Measurements from ENCODE around the gene INS.

GRCh38 chr11:2154889-2155288 is 6.1 kb downstream of the INS start:
- TF ChIP-seq TP53 (CRISPR knock-in tag; IDR thresholded peaks at IDR 0.05) = no peak
- no peak for TF ChIP-seq CTCF (IDR thresholded peaks at IDR 0.05)
- no peak for TF ChIP-seq POLR2A (IDR thresholded peaks at IDR 0.05; ENCODE audit: low read length)
- TF ChIP-seq, protein P1, sequence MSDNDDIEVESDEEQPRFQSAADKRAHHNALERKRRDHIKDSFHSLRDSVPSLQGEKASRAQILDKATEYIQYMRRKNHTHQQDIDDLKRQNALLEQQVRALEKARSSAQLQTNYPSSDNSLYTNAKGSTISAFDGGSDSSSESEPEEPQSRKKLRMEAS (IDR thresholded peaks at IDR 0.05) = no peak

Measured in A549 (cell line).